ENCODE measurements around the gene ACTR3.

The ACTR3 gene

DNA sequence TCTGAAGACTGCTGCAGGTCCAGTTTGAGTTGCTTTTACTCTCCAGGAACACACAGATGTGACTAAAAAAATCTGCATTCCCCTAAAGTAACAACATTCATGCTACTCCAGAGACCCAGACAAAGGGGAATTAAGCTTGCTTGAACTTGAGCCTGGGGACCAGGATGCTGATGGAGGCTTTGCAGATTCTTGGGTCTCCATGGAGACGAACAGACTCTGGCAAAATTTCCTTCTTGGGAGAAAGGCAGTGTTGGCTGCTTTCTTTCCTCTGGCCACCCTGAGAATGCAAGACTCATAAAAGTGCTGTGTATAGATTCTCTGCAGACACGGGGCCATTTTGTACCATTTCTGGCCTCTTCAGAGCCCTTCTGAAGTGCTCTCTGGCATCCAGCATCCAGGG is 112.0 kb downstream of the ACTR3 start:
- DNase-seq (ENCODE audit: low spot score), result no peak

DNA sequence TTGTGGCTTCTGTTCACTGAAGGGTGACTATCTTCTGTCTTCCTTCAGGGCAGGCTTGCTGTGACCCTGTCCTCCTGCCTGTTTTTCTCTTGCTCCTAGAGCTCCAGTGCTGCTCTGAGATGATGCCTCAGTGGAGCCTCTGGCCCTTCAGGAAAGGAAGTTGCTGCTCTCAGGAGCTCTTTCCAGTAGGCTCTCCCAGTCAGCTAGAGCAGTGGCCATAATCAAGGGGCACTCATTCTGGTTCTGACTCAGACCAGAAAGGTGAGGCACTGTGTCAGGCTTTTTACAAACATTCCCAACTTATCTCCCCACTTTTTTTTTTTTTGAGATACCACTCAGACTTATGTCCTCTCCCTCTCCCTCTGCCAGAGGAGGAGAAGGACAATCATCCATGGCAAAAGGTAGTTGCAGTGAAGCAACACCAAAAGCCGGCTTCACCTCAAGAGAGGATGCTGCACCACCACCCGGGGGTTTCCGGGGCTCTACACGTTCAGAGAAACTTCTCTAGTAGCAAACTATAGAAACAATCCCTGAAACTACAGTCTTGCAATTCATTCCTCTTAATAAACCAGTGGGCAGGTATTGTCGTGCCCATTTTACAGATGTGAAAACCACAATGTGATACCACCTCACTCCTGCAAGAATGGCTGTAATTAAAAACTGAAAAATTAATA is 115.4 kb downstream of the ACTR3 start:
- DNase-seq (ENCODE audit: low spot score), result no peak

DNA sequence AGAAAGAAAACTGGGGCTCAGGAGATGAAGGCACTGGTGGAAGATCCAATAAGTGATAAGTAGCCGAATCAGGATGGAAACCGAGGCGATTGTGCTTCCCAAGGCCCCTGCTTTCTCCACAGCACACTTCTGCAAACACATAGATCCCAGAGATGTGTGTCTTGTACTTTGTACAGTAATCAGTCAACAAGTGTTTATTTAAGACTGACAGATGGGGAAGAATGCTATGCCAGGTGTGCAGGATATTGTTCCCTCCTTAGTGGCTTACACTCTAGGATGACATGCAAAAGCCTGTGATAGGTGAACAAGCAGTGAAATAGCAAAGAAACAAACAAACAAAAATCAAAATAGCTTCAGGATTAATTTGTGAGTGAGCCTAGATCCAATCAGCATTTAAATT is 116.6 kb downstream of the ACTR3 start:
- no peak for DNase-seq (ENCODE audit: low spot score)

DNA sequence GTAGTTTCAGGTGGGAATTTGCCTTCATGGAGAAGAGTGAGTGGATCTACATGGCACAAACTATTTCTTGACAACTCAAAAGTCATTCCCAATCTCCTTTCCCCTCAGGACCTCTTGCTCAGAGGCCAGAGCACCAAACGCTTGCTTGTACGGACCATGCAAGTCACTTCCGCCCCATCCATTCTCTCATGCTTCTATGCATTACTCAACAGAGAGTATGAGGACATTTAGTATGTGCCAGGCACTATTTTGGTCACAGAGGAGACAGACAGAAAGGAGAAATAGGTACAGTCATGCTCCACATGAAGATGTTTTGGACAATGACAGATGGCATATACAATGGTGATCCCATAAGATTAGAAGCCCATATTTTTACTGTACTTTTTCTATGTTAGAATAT is 117.5 kb downstream of the ACTR3 start:
- no peak for DNase-seq (ENCODE audit: low spot score)

DNA sequence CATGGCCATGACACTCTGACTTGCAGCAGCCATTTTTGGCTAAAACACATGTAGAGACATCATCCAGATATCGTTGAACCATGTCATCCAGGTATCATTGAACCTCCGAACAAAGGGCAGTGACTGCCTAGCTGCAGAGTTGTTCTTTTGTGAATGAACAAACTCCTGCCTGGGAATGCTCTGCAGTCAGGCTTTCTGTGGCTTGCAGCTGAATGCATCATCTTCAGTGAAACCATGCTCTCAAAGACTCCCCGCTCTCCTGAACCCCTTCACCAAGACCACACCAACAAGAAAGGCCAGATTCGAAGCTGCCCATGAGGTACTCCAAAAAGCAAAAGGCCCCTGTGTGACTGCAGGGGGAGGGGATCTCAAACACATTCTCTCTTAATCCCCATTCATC is 118.8 kb downstream of the ACTR3 start:
- DNase-seq (ENCODE audit: low spot score), result no peak

DNA sequence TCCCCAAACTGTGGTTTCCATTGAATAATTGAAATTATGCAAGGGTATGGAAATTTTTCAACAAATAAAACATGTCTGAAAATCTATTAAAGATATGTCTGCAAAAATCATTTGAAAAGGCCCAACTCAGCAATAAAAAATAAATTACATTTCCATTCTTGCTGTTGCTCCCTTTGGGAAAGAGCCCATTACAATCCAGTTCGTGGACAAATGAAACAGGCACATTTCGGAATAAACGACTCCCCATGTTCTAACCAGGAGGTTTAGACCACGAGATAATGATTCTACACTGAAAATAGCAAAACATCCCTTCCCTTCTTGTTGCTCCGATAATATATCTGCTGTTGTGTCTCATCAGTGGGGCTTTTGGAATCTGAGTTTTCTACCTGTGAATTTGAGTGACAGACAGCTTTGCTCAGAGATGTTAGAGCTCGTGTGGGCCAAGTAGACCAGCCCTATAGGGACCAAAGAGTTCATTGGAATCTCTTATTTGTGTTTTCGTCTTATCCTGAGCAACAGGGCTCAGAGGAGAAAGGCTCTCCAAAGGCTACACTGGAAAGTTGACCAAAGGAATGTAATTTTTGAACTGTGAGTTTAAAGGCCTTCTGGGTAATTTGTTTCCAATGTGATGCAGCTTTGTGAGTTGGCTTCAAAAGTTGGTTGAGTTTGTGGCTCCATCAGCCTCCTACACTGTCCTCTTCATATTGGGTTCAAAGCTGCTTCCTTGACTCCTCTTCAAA is 119.5 kb downstream of the ACTR3 start:
- DNase-seq (ENCODE audit: low spot score), result no peak

DNA sequence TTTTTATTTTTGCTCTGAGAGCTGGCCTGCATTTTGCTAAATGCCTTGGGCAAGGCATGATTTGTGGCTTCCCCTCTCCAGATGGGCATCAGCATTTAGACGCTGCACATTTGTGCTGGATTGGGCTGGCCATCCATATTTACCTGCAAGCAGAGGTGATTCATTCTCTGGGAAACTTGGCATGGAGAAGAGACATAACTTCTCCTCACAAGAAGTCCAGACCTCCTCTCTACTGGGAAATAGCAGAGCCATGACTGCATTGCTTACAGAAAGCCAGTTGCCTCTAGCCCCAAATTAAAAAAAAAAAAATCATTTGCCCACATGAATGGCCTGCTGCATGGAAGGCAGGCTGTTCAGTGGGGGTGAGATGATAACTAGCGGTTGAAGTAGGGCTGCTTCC is 120.1 kb downstream of the ACTR3 start:
- no peak for DNase-seq (ENCODE audit: low spot score)

DNA sequence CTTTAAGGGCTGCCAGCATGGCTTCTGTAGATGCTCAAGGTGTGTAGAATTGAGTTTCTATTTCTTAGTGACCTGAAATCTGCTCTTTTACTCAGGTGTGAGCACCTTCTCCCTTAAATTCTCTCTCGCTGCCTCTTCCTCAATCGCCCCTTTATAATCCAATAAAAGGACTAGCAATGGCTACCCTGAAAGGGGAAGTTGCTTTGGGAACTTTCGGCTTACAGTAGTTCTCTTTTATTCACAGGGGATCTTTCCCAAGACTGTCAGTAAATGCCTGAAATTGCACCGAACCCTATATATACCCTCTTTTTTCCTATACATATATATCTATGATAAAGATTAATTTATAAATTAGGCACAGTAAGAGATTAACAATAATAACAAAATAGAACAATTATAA is 121.8 kb downstream of the ACTR3 start:
- no peak for DNase-seq (ENCODE audit: low spot score)

All from D341Med (cell line).